ENCODE data around the gene TMEM30B. TPM values are rescaled to one million over a fixed set of nuclear protein-coding genes. Genes with fewer than 3 reads are reported as not detected.

The TMEM30B gene
- total and polyA plus RNA-seq, 9 of the 15 experiments (the other 6 are each of a cell fraction or from before 2014, with no cell fraction given) = 0.04 TPM; not detected in 8

GRCh38 chr14:61247935-61248334, 33.2 kb downstream of the TMEM30B start (continued):
- no peak for TF ChIP-seq E2F8 (IDR thresholded peaks at IDR 0.05; ENCODE audit: low read depth, partially characterized antibody)
- TF ChIP-seq ZNF324 (CRISPR knock-in tag; IDR thresholded peaks at IDR 0.05) = no peak
- TF ChIP-seq ATF1 (CRISPR knock-in tag; IDR thresholded peaks at IDR 0.05) = no peak
- no peak for TF ChIP-seq ATF1 (tag; IDR thresholded peaks at IDR 0.05)
- TF ChIP-seq ZNF75A (CRISPR knock-in tag; IDR thresholded peaks at IDR 0.05) = no peak
- no peak for TF ChIP-seq NCOR1 (IDR thresholded peaks at IDR 0.05)
- no peak for TF ChIP-seq MLLT1 (IDR thresholded peaks at IDR 0.05)
- no peak for TF ChIP-seq HOXB6 (CRISPR knock-in tag; IDR thresholded peaks at IDR 0.05; ENCODE audit: borderline replicate concordance)
- TF ChIP-seq EGR1 (conservative IDR thresholded peaks at IDR 0.05) = no peak
- no peak for TF ChIP-seq ARID3B (CRISPR knock-in tag; IDR thresholded peaks at IDR 0.05; ENCODE audit: borderline replicate concordance)
- TF ChIP-seq ZBTB11 (CRISPR knock-in tag; IDR thresholded peaks at IDR 0.05) = no peak

Data from K562 (cell line).